Measurements from ENCODE around the gene XRCC4.

Gene XRCC4

GRCh38 chr5:83169571-83170337, 92.4 kb downstream of the XRCC4 start:
- in situ Hi-C loops (cut with MboI; ENCODE audit: low sequenced_read_pairs), result no loop called here

- in situ Hi-C loops (cut with MboI; ENCODE audit: low sequenced_read_pairs), result no loop called here
Measured at GRCh38 chr5:83172011-83172410, 94.7 kb downstream of the XRCC4 start.

DNA sequence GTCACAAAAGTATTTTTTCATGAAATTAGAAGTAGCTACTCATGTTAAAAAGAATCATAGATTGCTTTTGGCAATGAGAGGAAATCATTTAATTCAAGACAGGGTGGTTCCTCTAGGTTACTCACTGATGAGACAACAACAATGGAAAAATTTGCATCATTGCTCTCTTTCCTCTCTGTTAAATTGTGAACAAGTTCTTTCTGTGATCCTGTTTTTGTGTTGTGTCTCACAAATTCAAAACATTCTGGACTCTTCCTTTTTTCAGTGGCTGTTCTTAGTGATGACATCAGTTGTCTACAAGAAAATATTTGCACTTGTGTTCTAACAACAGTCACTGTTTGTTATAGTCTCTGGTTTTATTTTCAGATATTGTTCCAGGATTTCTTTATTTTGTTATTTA, 95.3 kb downstream of the XRCC4 start:
- in situ Hi-C loops (cut with MboI; ENCODE audit: low sequenced_read_pairs), result no loop called here

DNA sequence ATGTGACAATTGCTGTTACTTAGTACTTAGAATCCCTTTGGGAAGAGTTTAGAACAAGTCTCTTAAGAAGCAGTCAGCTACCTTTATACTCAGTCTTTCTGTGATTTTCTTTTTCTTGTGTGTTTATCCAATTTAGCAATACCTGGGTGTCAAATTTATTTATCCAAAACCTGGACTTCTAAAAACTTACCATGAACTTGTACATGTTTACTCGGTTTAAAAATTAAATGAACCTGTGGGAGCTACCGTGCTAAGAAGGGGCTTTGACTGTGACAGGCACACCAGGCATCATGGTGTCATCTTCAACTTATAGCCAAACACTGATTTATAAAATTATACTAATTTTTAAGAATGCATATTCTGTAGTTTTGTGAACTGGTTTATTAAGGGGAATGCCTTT, 96.5 kb downstream of the XRCC4 start:
- in situ Hi-C loops (cut with MboI; ENCODE audit: low sequenced_read_pairs), result no loop called here

- in situ Hi-C loops (cut with MboI; ENCODE audit: low sequenced_read_pairs), result no loop called here
Measured at GRCh38 chr5:83177803-83178202, 100.5 kb downstream of the XRCC4 start.

GRCh38 chr5:83179966-83180365, 102.6 kb downstream of the XRCC4 start:
- in situ Hi-C loops (cut with MboI; ENCODE audit: low sequenced_read_pairs), result no loop called here

- in situ Hi-C loops (cut with MboI; ENCODE audit: low sequenced_read_pairs), result no loop called here
Measured at GRCh38 chr5:83184534-83184933, 107.2 kb downstream of the XRCC4 start.

DNA sequence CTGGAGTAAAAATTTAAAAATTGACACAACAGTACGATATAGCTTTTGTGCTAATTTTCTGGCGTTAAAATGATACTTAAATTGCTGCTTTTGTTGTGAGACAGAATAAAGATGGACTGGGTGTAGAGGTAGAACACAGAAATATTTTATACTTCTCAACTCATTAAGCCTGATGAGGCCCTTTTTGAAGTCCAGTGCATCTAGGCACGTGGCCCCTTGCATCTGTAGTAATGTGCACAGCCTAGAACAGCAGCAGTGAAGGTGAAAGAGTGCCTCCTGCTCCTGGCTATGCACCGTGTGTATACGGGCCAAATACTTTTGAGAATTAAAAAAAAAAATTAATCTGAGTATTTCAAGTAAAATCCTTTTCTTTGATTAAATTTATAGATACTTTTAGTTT, 115.6 kb downstream of the XRCC4 start:
- in situ Hi-C loops (cut with MboI; ENCODE audit: low sequenced_read_pairs), result no loop called here

DNA sequence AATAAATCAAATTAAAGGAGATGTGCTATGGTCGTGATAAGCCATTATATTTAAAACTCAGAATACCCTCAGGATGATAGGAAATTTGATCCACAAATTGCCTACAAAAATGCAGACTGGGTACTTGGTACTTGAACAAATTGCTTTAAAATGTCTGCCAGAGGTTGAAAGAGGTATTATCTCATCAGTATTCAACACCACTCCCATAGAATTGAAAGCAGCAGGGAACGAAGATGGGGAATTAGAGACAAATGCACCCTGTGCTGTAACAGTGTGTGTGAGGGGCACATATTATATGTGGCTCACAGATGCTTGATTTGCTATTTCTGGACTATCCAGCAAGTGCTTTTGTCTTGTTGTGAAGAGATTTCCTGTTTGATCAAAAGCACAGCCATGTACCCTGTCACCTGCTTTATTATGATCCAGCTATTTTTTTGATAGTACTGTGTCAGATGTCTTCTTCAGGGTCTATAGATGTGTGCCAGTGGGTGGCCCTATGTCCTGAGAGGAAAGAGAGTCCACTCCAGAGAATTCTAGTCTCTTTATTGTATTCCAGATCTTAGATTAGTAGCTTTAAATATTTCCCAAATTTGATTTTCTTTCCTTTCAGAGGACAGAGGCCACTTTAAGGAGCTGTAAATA, 120.1 kb downstream of the XRCC4 start:
- in situ Hi-C loops (cut with MboI; ENCODE audit: low sequenced_read_pairs), result no loop called here

GRCh38 chr5:83199126-83199525, 121.8 kb downstream of the XRCC4 start:
- in situ Hi-C loops (cut with MboI; ENCODE audit: low sequenced_read_pairs), result no loop called here

DNA sequence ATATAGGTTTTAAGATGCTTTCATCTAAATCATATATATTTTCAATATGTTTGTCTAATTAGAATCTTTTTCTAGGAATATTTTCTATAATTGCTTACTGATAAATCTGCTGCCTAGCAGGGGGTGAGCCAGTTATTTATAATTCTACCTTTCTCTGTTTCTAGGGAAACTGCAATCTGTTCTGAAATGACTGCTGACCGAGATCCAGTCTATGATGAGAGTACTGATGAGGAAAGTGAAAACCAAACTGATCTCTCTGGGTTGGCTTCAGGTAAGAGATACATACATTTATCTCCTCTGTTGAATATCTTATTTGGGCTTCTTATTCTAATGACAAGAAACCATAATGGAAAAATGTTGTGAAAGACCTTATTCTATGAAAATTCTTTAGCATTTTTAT, 127.3 kb downstream of the XRCC4 start:
- in situ Hi-C loops (cut with MboI; ENCODE audit: low sequenced_read_pairs), result no loop called here

GRCh38 chr5:83209963-83210362, 132.6 kb downstream of the XRCC4 start:
- in situ Hi-C loops (cut with MboI; ENCODE audit: low sequenced_read_pairs), result no loop called here

DNA sequence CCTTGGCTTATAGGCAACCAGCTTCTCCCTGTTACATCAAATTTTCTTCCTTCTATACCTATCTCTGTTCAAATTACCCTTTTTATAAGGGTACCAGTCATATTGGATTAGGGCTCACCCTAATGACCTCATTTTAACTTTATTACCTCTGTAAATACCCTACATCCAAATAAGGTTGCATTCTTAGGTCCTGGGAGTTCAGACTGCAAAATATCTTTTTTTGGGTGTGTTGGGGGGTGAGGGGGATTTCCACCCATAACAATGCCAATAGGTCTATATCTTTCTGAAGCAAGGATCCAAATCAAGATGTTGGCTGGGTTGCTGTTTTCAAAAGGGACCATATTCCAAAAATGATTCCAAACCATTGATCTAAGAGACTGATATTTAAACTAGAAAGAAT, 141.7 kb downstream of the XRCC4 start:
- in situ Hi-C loops (cut with MboI; ENCODE audit: low sequenced_read_pairs), result no loop called here

DNA sequence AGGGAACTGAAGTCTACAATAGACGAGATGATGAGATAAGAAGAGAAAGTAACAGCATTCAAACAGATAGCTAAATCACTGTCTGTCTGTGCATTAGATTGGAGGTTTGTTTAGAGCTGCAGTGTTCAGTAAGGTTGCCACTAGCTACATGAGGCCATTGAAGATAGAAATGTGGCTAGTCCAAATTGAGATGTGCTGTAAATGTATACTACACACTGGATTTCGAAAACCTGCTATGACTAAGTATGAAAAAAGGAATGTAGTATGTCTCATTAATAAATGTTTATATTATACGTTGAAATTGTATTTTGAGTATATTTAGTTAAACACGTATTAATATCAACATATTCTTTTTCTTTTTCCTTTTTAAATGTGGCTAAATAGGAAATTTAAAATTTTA, 142.1 kb downstream of the XRCC4 start:
- in situ Hi-C loops (cut with MboI; ENCODE audit: low sequenced_read_pairs), result no loop called here

DNA sequence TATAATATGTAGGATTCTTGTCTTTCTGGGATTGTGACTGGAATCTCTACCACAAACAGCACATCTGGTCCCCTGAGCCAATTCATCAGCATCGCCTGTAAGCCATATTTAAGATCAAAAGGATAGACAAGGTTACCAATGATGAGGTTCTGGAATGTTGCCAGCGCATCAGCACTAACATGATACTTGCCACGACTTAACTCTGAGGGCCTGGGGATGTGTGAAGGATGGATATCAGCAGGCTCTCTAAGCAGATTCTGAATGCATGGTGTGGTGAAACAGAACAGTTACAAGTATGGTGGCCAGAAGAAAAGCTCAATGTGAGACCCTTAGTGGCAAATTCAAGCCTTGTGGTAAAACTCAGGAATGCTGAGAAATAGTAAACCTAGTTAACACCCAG, 143.0 kb downstream of the XRCC4 start:
- in situ Hi-C loops (cut with MboI; ENCODE audit: low sequenced_read_pairs), result no loop called here

DNA sequence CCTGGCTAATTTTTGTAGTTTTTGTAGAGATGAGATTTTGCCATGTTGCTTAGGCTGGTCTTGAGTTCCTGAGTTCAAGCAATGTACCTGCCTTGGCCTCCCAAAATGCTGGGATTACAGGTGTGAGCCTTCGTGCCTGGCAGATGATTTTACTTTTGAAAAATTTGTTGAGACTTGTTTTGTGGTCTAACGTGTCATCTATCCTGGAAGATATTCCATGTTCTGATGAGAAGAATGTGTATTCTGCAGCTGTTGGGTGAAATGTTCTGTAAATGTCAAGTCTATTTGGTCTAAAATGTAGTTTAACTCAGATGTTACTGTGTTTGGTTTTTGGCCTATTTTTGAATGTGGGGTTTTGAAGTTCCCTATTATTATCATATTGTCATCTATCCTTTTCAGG, 145.6 kb downstream of the XRCC4 start:
- in situ Hi-C loops (cut with MboI; ENCODE audit: low sequenced_read_pairs), result no loop called here

DNA sequence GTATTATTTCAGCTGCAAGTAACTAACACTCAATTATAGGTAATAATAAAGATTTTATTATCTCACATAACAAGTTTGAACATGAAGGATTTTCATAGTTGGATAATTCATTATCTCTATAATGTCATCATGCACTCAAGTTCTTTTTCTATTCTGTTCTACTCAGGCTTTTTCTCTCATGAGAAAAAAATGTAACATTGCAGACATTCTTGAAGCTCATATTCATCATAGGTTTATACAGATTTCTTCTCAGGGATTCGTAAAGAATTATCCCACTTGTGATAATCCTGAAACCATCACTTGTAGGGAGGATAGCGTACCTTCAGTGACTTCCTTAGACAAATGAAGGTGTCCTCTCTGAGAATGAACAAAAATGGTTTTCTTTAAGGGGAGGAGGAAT, 150.3 kb downstream of the XRCC4 start:
- in situ Hi-C loops (cut with MboI; ENCODE audit: low sequenced_read_pairs), result no loop called here

DNA sequence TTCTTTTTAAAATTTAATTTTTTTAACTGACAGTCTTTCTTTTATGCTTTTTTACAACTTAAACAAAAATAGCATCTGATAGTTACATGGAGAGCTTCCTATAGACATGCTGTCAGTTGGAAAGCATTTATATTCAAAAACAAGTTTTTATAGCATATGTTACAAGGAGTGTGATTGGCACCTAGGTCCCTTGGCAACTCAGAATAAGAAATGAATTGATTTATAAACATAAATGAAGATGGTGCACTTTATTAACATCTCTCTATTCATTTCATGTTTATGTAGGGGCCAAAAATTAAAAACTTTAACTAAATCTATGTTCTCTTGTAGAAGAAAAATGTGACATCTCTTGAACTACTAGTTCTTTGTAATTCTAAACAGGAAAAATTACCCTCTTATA, 153.2 kb downstream of the XRCC4 start:
- in situ Hi-C loops (cut with MboI; ENCODE audit: low sequenced_read_pairs), result no loop called here

DNA sequence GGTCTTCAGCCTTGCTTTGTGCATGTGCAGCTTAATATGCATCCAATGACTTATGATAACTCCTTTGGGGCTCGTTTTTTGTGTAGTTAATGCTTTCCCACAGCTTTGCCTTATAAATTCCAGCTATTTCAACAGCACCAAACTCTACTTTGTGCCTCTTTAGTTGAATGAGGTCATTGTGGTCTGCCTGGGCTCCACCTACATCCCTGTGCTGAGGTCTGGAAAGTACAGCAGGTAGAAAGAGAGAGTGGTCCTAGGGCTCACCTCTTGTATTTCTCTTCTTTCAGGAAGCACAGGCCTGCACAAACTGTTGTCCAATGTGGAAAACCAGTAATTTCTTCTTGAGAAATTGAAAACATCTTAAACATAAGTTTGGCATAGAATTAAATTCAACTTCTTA, 167.2 kb downstream of the XRCC4 start:
- in situ Hi-C loops (cut with MboI; ENCODE audit: low sequenced_read_pairs), result no loop called here

GRCh38 chr5:83245037-83245436, 167.7 kb downstream of the XRCC4 start:
- in situ Hi-C loops (cut with MboI; ENCODE audit: low sequenced_read_pairs), result no loop called here

GRCh38 chr5:83246071-83246470, 168.7 kb downstream of the XRCC4 start:
- in situ Hi-C loops (cut with MboI; ENCODE audit: low sequenced_read_pairs), result no loop called here

GRCh38 chr5:83249156-83249555, 171.8 kb downstream of the XRCC4 start:
- in situ Hi-C loops (cut with MboI; ENCODE audit: low sequenced_read_pairs), result no loop called here

- in situ Hi-C loops (cut with MboI; ENCODE audit: low sequenced_read_pairs), result no loop called here
Measured at GRCh38 chr5:83251849-83252248, 174.5 kb downstream of the XRCC4 start.
